ENCODE data around the gene PLCD3. TPM values are rescaled to one million over a fixed set of nuclear protein-coding genes. Genes with fewer than 3 reads are reported as not detected.

PLCD3 gene
- total RNA-seq, 1 experiment from 2014 or later, result 55.8 TPM

- TF ChIP-seq, protein P1, sequence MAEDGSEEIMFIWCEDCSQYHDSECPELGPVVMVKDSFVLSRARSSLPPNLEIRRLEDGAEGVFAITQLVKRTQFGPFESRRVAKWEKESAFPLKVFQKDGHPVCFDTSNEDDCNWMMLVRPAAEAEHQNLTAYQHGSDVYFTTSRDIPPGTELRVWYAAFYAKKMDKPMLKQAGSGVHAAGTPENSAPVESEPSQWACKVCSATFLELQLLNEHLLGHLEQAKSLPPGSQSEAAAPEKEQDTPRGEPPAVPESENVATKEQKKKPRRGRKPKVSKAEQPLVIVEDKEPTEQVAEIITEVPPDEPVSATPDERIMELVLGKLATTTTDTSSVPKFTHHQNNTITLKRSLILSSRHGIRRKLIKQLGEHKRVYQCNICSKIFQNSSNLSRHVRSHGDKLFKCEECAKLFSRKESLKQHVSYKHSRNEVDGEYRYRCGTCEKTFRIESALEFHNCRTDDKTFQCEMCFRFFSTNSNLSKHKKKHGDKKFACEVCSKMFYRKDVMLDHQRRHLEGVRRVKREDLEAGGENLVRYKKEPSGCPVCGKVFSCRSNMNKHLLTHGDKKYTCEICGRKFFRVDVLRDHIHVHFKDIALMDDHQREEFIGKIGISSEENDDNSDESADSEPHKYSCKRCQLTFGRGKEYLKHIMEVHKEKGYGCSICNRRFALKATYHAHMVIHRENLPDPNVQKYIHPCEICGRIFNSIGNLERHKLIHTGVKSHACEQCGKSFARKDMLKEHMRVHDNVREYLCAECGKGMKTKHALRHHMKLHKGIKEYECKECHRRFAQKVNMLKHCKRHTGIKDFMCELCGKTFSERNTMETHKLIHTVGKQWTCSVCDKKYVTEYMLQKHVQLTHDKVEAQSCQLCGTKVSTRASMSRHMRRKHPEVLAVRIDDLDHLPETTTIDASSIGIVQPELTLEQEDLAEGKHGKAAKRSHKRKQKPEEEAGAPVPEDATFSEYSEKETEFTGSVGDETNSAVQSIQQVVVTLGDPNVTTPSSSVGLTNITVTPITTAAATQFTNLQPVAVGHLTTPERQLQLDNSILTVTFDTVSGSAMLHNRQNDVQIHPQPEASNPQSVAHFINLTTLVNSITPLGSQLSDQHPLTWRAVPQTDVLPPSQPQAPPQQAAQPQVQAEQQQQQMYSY (CRISPR knock-in tag; IDR thresholded peaks at IDR 0.05), result 0 out of 2 replicates have a peak, but pooled peaks have one; percentile 33
- TF ChIP-seq E2F1 (CRISPR knock-in tag; IDR thresholded peaks at IDR 0.05) (no peak), SMAD4 (CRISPR knock-in tag; IDR thresholded peaks at IDR 0.05) (no peak), RORB (CRISPR knock-in tag; IDR thresholded peaks at IDR 0.05) (peak; percentile 99), IRF1 (CRISPR knock-in tag; IDR thresholded peaks at IDR 0.05) (no peak), ERG (CRISPR knock-in tag; IDR thresholded peaks at IDR 0.05) (peak; percentile 91), TCF7 (CRISPR knock-in tag; IDR thresholded peaks at IDR 0.05; ENCODE audit: low read depth) (no peak), NFATC4 (CRISPR knock-in tag; IDR thresholded peaks at IDR 0.05) (peak; percentile 96), TEAD1 (CRISPR knock-in tag; IDR thresholded peaks at IDR 0.05) (peak; percentile 78), ZNF219 (CRISPR knock-in tag; IDR thresholded peaks at IDR 0.05; ENCODE audit: borderline replicate concordance) (no peak), KAT7 (CRISPR knock-in tag; IDR thresholded peaks at IDR 0.05; ENCODE audit: borderline replicate concordance) (no peak), SP1 (CRISPR knock-in tag; conservative IDR thresholded peaks at IDR 0.05) (peak; percentile 77), ELF4 (CRISPR knock-in tag; IDR thresholded peaks at IDR 0.05; ENCODE audit: low read depth) (no peak), AR (CRISPR knock-in tag; IDR thresholded peaks at IDR 0.05) (peak; percentile 91), CDX4 (CRISPR knock-in tag; IDR thresholded peaks at IDR 0.05; ENCODE audit: borderline replicate concordance) (peak; percentile 90), NR1H2 (CRISPR knock-in tag; IDR thresholded peaks at IDR 0.05) (no peak), IRF2 (CRISPR knock-in tag; IDR thresholded peaks at IDR 0.05; ENCODE audit: borderline replicate concordance, low read depth) (no peak), ZNF317 (CRISPR knock-in tag; IDR thresholded peaks at IDR 0.05; ENCODE audit: borderline replicate concordance, low read depth) (no peak), ZNF121 (CRISPR knock-in tag; IDR thresholded peaks at IDR 0.05) (no peak), ZNF423 (CRISPR knock-in tag; IDR thresholded peaks at IDR 0.05) (no peak), FOXP1 (CRISPR knock-in tag; IDR thresholded peaks at IDR 0.05; ENCODE audit: borderline replicate concordance) (peak; percentile 73; the same call in 1 of the 2 replicates), HMGA2 (CRISPR knock-in tag; IDR thresholded peaks at IDR 0.05) (peak; percentile 32; the same call in 1 of the 2 replicates), CBFB (CRISPR knock-in tag; IDR thresholded peaks at IDR 0.05; ENCODE audit: low read depth) (0 out of 2 replicates have a peak, but pooled peaks have one; percentile 48), SMAD3 (CRISPR knock-in tag; IDR thresholded peaks at IDR 0.05; ENCODE audit: borderline replicate concordance) (no peak)
- TF ChIP-seq, protein P2, sequence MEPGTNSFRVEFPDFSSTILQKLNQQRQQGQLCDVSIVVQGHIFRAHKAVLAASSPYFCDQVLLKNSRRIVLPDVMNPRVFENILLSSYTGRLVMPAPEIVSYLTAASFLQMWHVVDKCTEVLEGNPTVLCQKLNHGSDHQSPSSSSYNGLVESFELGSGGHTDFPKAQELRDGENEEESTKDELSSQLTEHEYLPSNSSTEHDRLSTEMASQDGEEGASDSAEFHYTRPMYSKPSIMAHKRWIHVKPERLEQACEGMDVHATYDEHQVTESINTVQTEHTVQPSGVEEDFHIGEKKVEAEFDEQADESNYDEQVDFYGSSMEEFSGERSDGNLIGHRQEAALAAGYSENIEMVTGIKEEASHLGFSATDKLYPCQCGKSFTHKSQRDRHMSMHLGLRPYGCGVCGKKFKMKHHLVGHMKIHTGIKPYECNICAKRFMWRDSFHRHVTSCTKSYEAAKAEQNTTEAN (CRISPR knock-in tag; IDR thresholded peaks at IDR 0.05), result 0 out of 2 replicates have a peak, but pooled peaks have one; percentile 55
- TF ChIP-seq, protein P3, sequence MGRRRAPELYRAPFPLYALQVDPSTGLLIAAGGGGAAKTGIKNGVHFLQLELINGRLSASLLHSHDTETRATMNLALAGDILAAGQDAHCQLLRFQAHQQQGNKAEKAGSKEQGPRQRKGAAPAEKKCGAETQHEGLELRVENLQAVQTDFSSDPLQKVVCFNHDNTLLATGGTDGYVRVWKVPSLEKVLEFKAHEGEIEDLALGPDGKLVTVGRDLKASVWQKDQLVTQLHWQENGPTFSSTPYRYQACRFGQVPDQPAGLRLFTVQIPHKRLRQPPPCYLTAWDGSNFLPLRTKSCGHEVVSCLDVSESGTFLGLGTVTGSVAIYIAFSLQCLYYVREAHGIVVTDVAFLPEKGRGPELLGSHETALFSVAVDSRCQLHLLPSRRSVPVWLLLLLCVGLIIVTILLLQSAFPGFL (CRISPR knock-in tag; IDR thresholded peaks at IDR 0.05; ENCODE audit: borderline replicate concordance), result no peak
Measured at GRCh38 chr17:45148183-45149036, 16.1 kb upstream of the PLCD3 start, which contains the start of gene HEXIM1 (continued).

Measured in WTC11 (cell line).